ENCODE results near the gene MRPL55.

- TF ChIP-seq TAF1 (IDR thresholded peaks at IDR 0.05; ENCODE audit: low read depth) (peak; percentile 62), EP300 (conservative IDR thresholded peaks at IDR 0.05; ENCODE audit: poor library complexity, severe bottlenecking) (peak; percentile 76), POLR2AphosphoS5 (IDR thresholded peaks at IDR 0.05) (peak; percentile 100)
- TF ChIP-seq, protein P1, sequence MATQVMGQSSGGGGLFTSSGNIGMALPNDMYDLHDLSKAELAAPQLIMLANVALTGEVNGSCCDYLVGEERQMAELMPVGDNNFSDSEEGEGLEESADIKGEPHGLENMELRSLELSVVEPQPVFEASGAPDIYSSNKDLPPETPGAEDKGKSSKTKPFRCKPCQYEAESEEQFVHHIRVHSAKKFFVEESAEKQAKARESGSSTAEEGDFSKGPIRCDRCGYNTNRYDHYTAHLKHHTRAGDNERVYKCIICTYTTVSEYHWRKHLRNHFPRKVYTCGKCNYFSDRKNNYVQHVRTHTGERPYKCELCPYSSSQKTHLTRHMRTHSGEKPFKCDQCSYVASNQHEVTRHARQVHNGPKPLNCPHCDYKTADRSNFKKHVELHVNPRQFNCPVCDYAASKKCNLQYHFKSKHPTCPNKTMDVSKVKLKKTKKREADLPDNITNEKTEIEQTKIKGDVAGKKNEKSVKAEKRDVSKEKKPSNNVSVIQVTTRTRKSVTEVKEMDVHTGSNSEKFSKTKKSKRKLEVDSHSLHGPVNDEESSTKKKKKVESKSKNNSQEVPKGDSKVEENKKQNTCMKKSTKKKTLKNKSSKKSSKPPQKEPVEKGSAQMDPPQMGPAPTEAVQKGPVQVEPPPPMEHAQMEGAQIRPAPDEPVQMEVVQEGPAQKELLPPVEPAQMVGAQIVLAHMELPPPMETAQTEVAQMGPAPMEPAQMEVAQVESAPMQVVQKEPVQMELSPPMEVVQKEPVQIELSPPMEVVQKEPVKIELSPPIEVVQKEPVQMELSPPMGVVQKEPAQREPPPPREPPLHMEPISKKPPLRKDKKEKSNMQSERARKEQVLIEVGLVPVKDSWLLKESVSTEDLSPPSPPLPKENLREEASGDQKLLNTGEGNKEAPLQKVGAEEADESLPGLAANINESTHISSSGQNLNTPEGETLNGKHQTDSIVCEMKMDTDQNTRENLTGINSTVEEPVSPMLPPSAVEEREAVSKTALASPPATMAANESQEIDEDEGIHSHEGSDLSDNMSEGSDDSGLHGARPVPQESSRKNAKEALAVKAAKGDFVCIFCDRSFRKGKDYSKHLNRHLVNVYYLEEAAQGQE (IDR thresholded peaks at IDR 0.05; ENCODE audit: borderline replicate concordance), result peak; percentile 81
- TF ChIP-seq, protein P2, sequence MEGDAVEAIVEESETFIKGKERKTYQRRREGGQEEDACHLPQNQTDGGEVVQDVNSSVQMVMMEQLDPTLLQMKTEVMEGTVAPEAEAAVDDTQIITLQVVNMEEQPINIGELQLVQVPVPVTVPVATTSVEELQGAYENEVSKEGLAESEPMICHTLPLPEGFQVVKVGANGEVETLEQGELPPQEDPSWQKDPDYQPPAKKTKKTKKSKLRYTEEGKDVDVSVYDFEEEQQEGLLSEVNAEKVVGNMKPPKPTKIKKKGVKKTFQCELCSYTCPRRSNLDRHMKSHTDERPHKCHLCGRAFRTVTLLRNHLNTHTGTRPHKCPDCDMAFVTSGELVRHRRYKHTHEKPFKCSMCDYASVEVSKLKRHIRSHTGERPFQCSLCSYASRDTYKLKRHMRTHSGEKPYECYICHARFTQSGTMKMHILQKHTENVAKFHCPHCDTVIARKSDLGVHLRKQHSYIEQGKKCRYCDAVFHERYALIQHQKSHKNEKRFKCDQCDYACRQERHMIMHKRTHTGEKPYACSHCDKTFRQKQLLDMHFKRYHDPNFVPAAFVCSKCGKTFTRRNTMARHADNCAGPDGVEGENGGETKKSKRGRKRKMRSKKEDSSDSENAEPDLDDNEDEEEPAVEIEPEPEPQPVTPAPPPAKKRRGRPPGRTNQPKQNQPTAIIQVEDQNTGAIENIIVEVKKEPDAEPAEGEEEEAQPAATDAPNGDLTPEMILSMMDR (IDR thresholded peaks at IDR 0.05; ENCODE audit: poor library complexity, severe bottlenecking), result peak; percentile 32
Observed at GRCh38 chr1:228109073-228109961, at the start of gene MRPL55.
